ENCODE results near the gene DDB1. TPM values are rescaled to one million over a fixed set of nuclear protein-coding genes. Genes with fewer than 3 reads are reported as not detected.
A peak's percentile ranks its signal among the peaks of the same experiment; 100 is the strongest.

The DDB1 gene
- total and polyA plus RNA-seq, 9 of the 15 experiments (the other 6 are each of a cell fraction or from before 2014, with no cell fraction given): 172 to 361 (median 266) TPM

- TF ChIP-seq E2F6 (IDR thresholded peaks at IDR 0.05; ENCODE audit: borderline replicate concordance in 1 of 2, extremely low read depth in 1 of 2, insufficient read depth in 1 of 2, insufficient read length in 1 of 2, low read depth in 1 of 2, low read length in 1 of 2, poor library complexity in 1 of 2, severe bottlenecking in 1 of 2) (peak; percentile 56), ZNF639 (CRISPR knock-in tag; conservative IDR thresholded peaks at IDR 0.05 in 1 of 2, IDR thresholded peaks at IDR 0.05 in 1 of 2) (peak in 1 of 2 experiments; percentile 60; a peak in 1 of 4 replicates), ZKSCAN8 (CRISPR knock-in tag; IDR thresholded peaks at IDR 0.05) (no peak), MAFK (IDR thresholded peaks at IDR 0.05; ENCODE audit: low read length) (no peak), U2AF2 (optimal IDR thresholded peaks at IDR 0.05; ENCODE audit: low read depth, low read length) (no peak), NR2C1 (IDR thresholded peaks at IDR 0.05) (no peak), NR2C1 (tag; IDR thresholded peaks at IDR 0.05) (no peak; the same call in none of the 2 replicates), TSC22D4 (tag; IDR thresholded peaks at IDR 0.05) (no peak), EP300 (IDR thresholded peaks at IDR 0.05; ENCODE audit: low read length) (no peak), ZNF253 (CRISPR knock-in tag; conservative IDR thresholded peaks at IDR 0.05) (no peak), ZNF592 (IDR thresholded peaks at IDR 0.05) (no peak; the same call in 1 of the 2 replicates), MXI1 (IDR thresholded peaks at IDR 0.05; ENCODE audit: low read depth, low read length) (peak; percentile 82; the same call in 1 of the 2 replicates), ELK1 (CRISPR knock-in tag; IDR thresholded peaks at IDR 0.05) (no peak), JUN (IDR thresholded peaks at IDR 0.05; ENCODE audit: borderline replicate concordance, low read depth, low read length) (peak; percentile 15; the same call in 1 of the 2 replicates), JUN (CRISPR knock-in tag; IDR thresholded peaks at IDR 0.05; ENCODE audit: borderline replicate concordance) (no peak), IFI16 (CRISPR knock-in tag; IDR thresholded peaks at IDR 0.05) (no peak), BRF2 (IDR thresholded peaks at IDR 0.05; ENCODE audit: borderline replicate concordance, insufficient read depth, insufficient read length) (no peak)
Observed at GRCh38 chr11:61332797-61333549, at the start of gene DDB1, which contains the start of gene TKFC (continued).
